ENCODE results near the gene OTP. TPM values are rescaled to one million over a fixed set of nuclear protein-coding genes. Genes with fewer than 3 reads are reported as not detected.
A peak's percentile ranks its signal among the peaks of the same experiment; 100 is the strongest.

The OTP gene
- polyA plus RNA-seq, 3 donors: not detected

- Mint-ChIP-seq H3K27ac (peak overlapping the region in 1 of 7 donors; percentile 19), H3K4me1 (peaks cover 50% of the 10 kb centered on the region), H3K9me3 (peaks cover 2 to 51% (median 33%) of the 10 kb centered on the region in 7 donors), H3K27me3 (ENCODE audit: low read depth in 3 of 3) (peaks cover 91 to 96% (median 95%) of the 10 kb centered on the region in 3 donors), H3K36me3 (peaks cover 13 to 20% of the 10 kb centered on the region in 2 donors), H3K4me3 (peak overlapping the region in 1 of 2 donors; percentile 95)
- H3K27ac ChIP-seq (ENCODE audit: low read depth in 1 of 2, low read length in 2 of 2): no peak overlapping the region
- 15% methylated on average over 22 of the region's 33 CpGs for WGBS (ENCODE audit: insufficient coverage)
- H3K4me2 ChIP-seq (replicated peaks; ENCODE audit: extremely low read depth, low read length, poor library complexity, severe bottlenecking): no peak overlapping the region
- H3K4me3 ChIP-seq (replicated peaks in 1 of 3; ENCODE audit: low read depth in 2 of 3, low read length in 3 of 3): no peak overlapping the region
- H3K9me3 ChIP-seq (replicated peaks in 1 of 2; ENCODE audit: control insufficient read depth in 1 of 2, insufficient read depth in 1 of 2, low read length in 2 of 2): peaks cover 21 to 62% of the 10 kb centered on the region in 2 donors
- H3K9ac ChIP-seq (ENCODE audit: insufficient read depth, low read length, poor library complexity, severe bottlenecking): no peak overlapping the region
- H2AFZ ChIP-seq (ENCODE audit: insufficient read depth, low read depth, low read length, poor library complexity, severe bottlenecking): no peak overlapping the region
- H4K20me1 ChIP-seq (ENCODE audit: insufficient read depth, low read length): no peaks in the 10 kb centered on the region
- peaks cover 85 to 95% of the 10 kb centered on the region in 2 donors for H3K27me3 ChIP-seq (ENCODE audit: control insufficient read depth in 2 of 2, insufficient read depth in 2 of 2, low read length in 2 of 2)
- H3K4me1 ChIP-seq (ENCODE audit: control insufficient read depth in 1 of 2, insufficient read depth in 2 of 2, low read length in 2 of 2): peaks cover 14 to 39% of the 10 kb centered on the region in 2 donors
- TF ChIP-seq CTCF (IDR thresholded peaks at IDR 0.05): no peak
- no peak for DNase-seq
- no peaks in the 10 kb centered on the region for H3K79me2 ChIP-seq (ENCODE audit: insufficient read depth, low read length)
- intact Hi-C loops (cut with micrococcal nuclease): loop anchor here in 1 of 2 donors (10.0 kb wide), 1 partner anchor 212 kb away; no protein-coding TSS in a partner anchor
- no peaks in the 10 kb centered on the region for H3K36me3 ChIP-seq (replicated peaks in 1 of 2; ENCODE audit: control insufficient read depth in 1 of 2, insufficient read depth in 2 of 2, low read length in 2 of 2)
Measured at GRCh38 chr5:77632526-77633206, 5.8 kb downstream of the OTP start.

- DNase-seq: peak in 2 of 3 donors; percentile 11 to 35
- H3K4me3 ChIP-seq (replicated peaks in 1 of 3; ENCODE audit: low read depth in 2 of 3, low read length in 3 of 3): peak overlapping the region; percentile 14 to 77 (median 28)
- H3K79me2 ChIP-seq (ENCODE audit: insufficient read depth, low read length): no peaks in the 10 kb centered on the region
- intact Hi-C loops (cut with micrococcal nuclease): loop anchor here in 1 of 2 donors (10.0 kb wide), 1 partner anchor 215 kb away; no protein-coding TSS in a partner anchor
- H4K20me1 ChIP-seq (ENCODE audit: insufficient read depth, low read length): no peaks in the 10 kb centered on the region
- H3K27ac ChIP-seq (ENCODE audit: low read depth in 1 of 2, low read length in 2 of 2): no peak overlapping the region
- peak overlapping the region; percentile 68 for H2AFZ ChIP-seq (ENCODE audit: insufficient read depth, low read depth, low read length, poor library complexity, severe bottlenecking)
- peaks cover 85 to 93% (median 93%) of the 10 kb centered on the region in 3 donors for H3K27me3 Mint-ChIP-seq (ENCODE audit: low read depth in 3 of 3)
- peak overlapping the region; percentile 90 for H3K4me2 ChIP-seq (replicated peaks; ENCODE audit: extremely low read depth, low read length, poor library complexity, severe bottlenecking)
- WGBS (ENCODE audit: insufficient coverage): under 1% methylated on average over 65 of the region's 65 CpGs
- H3K27ac Mint-ChIP-seq: no peak overlapping the region
- H3K4me1 ChIP-seq (ENCODE audit: control insufficient read depth in 1 of 2, insufficient read depth in 2 of 2, low read length in 2 of 2): peaks cover 14 to 35% of the 10 kb centered on the region in 2 donors
- H3K27me3 ChIP-seq (ENCODE audit: control insufficient read depth in 2 of 2, insufficient read depth in 2 of 2, low read length in 2 of 2): peaks cover 86 to 95% of the 10 kb centered on the region in 2 donors
- peak overlapping the region; percentile 76 to 95 for H3K4me3 Mint-ChIP-seq
- H3K9me3 Mint-ChIP-seq: peaks cover 0 to 35% (median 24%) of the 10 kb centered on the region in 7 donors
- TF ChIP-seq CTCF (IDR thresholded peaks at IDR 0.05): no peak
- peaks cover 41% of the 10 kb centered on the region for H3K4me1 Mint-ChIP-seq
- H3K36me3 Mint-ChIP-seq: peaks cover 5 to 10% of the 10 kb centered on the region in 2 donors
- no peaks in the 10 kb centered on the region for H3K36me3 ChIP-seq (replicated peaks in 1 of 2; ENCODE audit: control insufficient read depth in 1 of 2, insufficient read depth in 2 of 2, low read length in 2 of 2)
- peaks cover 10 to 41% of the 10 kb centered on the region in 2 donors for H3K9me3 ChIP-seq (replicated peaks in 1 of 2; ENCODE audit: control insufficient read depth in 1 of 2, insufficient read depth in 1 of 2, low read length in 2 of 2)
- no peak overlapping the region for H3K9ac ChIP-seq (ENCODE audit: insufficient read depth, low read length, poor library complexity, severe bottlenecking)
Measured at GRCh38 chr5:77630114-77630680, 8.3 kb downstream of the OTP start.
